ENCODE results near the gene RAPGEF4. TPM values are rescaled to one million over a fixed set of nuclear protein-coding genes. Genes with fewer than 3 reads are reported as not detected.

RAPGEF4 gene
- total and polyA plus RNA-seq, 2 donors, result 4.3 to 22.9 TPM

DNA sequence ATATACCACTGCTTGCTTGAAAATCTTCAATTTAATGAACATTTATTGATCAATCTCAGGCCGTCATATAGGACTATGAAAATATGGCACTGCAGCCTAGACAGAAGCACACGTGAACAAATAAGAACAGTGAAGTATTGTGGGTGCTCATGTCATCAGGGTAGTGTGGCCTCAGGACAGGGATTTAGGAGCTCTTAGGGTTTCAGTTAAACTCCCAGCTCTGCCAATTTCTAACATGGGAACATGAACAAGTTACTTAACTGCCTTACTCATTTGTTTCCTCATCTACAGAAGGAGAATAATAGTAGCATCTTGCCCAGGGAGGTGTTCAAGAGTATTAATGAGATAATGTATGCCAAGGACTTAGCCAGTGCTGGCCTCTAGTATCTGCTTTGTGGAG is 194.0 kb downstream of the RAPGEF4 start:
- no peak overlapping the region for H3K4me3 ChIP-seq (ENCODE audit: low read depth, low read length)
- no peak overlapping the region for H3K27ac ChIP-seq (ENCODE audit: low read depth)
- no peaks in the 10 kb centered on the region for H3K4me1 ChIP-seq (ENCODE audit: insufficient read depth)
- 85% methylated on average over 2 of the region's 2 CpGs for WGBS
- H3K36me3 ChIP-seq (ENCODE audit: insufficient read depth), result no peaks in the 10 kb centered on the region
- no peak for DNase-seq (ENCODE audit: extremely low spot score)

DNA sequence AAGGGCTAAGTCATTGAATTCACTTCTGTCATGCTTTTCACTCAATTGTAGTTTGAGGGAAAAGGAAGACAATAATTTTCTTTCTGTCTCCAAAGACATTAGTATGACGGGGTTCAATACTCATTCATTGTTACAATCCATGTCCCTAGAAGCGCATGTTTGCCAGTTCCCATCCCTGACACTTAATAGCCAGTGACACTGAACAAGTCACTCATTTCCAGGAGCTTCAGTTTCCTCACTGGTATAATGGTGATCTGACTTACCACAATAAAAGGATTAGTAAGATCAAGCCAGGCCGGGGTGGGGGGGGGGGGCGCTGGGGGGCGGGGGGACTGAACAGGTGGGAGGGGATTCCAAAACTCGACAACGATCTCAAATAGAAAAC is 195.2 kb downstream of the RAPGEF4 start:
- DNase-seq (ENCODE audit: extremely low spot score), result no peak
- Histone ChIP-seq H3K27ac (ENCODE audit: low read depth) (no peak overlapping the region), H3K4me3 (ENCODE audit: low read depth, low read length) (no peak overlapping the region), H3K36me3 (ENCODE audit: insufficient read depth) (no peaks in the 10 kb centered on the region), H3K4me1 (ENCODE audit: insufficient read depth) (no peaks in the 10 kb centered on the region)
- WGBS, result 30% methylated on average over 7 of the region's 7 CpGs

DNA sequence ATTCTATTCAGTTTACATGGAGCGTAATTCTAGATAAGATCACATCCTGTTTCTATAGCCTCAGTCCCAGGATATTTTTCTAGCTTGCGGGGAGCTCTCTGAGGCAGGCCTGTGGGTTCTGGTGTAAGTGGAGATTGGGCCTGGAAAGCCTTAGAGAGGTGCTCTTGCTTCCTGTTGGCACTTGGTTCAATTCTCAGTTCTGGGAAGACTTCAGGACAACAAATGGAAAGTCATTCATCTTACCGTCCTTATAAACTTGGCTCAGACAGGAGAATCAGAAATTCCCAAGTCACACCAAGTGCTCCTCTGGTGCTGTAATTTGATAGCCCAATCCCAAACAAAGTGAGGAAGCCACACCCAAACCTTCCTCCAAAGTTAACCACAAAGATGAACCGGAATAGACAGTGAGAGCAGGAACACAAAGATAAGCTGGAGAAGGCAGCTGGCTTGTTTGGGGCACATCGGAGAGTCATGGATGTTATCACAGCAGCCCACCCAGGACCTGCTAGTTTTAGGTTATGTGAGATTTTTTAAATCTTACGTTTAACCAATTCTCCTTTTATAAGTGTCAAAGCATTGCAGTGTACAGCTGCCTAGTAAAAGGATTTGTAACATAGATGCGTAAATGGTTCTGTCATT is 195.7 kb downstream of the RAPGEF4 start:
- no peak for DNase-seq (ENCODE audit: extremely low spot score)
- peak overlapping the region; percentile 18 for H3K4me3 ChIP-seq (ENCODE audit: low read depth, low read length)
- H3K27ac ChIP-seq (ENCODE audit: low read depth), result peak overlapping the region; percentile 65
- H3K36me3 ChIP-seq (ENCODE audit: insufficient read depth), result no peaks in the 10 kb centered on the region
- WGBS, result 25% methylated on average over 7 of the region's 7 CpGs
- no peaks in the 10 kb centered on the region for H3K4me1 ChIP-seq (ENCODE audit: insufficient read depth)

DNA sequence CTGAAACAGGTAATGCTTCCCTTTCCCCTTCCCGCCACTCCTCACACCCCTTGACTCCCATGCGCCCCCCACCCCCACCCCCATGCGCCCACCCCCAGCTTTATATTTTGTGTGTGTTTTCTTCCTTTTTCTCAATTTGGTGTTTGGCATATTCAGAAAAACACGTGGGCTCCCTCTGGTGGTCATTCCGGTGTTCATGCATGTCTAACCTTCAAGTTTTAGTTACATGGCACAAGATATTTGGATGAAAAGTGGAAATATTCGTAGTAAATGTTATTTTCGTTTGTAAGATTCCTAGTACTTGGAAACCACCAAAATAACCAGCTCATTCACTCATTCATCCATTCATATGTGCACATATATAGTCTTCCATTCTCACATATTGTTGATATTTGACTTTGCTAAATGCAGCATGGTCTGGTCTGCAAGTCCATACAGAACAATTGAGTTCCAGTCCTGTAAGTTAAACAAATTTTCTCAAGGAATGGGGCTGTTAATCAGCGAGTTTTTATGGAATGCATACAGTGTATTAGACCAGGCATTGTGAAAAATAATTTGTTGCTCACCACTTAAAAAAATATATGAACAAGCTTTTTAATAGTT is 196.4 kb downstream of the RAPGEF4 start:
- Histone ChIP-seq H3K4me1 (ENCODE audit: insufficient read depth) (no peaks in the 10 kb centered on the region), H3K27ac (ENCODE audit: low read depth) (peak overlapping the region; percentile 10), H3K36me3 (ENCODE audit: insufficient read depth) (no peaks in the 10 kb centered on the region), H3K4me3 (ENCODE audit: low read depth, low read length) (peak overlapping the region; percentile 18)
- 2% methylated on average over 8 of the region's 8 CpGs for WGBS
- peak; percentile 70 for DNase-seq (ENCODE audit: extremely low spot score)

DNA sequence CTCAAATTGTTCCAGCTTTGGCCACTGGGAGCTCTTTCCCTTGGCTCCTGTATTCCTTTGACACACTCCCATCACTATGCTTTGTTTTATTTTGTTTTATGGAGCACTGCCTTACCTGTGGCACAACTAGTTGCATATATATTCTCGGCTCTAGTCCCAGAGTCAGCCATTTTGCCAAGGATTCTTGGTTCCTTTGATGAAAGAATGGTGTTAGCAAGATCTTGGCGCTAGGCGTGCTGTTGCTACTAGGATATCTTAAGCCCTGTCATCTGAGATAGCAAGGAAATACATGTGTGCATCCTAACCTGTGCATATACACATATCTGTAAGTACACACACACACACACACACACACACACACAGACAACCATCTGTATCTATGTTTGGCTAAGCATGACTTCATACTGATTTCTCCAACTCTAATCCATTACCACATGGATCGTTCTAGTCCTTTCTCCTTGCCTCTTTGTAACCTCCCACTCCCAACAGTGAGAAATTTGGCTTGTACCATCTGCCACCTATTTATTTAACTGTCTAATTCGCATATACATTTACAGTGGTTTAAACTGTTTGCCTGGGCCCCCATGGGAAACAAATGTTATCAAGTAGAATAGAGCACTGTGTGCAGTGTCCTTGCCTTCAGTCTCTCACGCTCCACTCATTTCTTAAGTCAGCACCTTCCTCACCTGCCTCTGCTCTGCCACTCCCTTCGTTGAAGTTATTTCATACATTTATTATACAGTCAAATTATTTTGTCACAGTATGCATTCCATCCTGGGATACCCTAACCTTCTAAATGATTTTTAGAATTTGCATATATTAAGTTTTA is 202.5 kb downstream of the RAPGEF4 start:
- no peak for DNase-seq (ENCODE audit: extremely low spot score)
- WGBS, result 95% methylated on average over 7 of the region's 7 CpGs
- no peaks in the 10 kb centered on the region for H3K36me3 ChIP-seq (ENCODE audit: insufficient read depth)
- H3K27ac ChIP-seq (ENCODE audit: low read depth), result no peak overlapping the region
- H3K4me1 ChIP-seq (ENCODE audit: insufficient read depth), result no peaks in the 10 kb centered on the region
- H3K4me3 ChIP-seq (ENCODE audit: low read depth, low read length), result no peak overlapping the region

DNA sequence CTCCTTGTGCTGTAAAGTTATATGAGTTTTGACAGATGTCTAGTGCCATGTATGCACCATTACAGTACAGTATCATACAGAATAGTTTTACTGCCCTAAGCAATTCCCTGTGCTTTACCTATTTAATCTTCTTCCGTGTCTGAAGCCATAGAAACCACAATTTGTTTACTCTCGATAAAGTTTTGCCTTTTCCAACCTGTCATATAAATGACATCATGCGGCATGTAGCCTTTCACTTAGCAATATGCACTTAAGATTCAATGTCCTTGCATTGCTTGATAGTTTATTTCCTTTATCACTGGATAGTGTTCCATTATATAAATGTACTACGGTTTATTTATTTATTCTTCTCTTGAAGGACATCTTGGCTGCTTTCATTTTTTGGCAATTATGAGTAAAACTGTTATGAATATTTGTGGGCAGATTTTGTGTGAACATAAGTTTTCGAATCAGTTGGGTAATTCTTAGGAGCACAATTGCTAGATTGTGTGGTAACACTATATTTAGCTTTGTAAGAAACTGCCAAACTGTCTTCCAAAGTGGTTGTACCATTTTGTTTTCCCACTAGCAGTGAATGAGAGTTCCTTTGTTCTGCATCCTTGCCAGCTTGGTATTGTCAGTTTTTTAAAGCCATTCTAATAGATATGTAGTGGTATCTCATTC is 203.2 kb downstream of the RAPGEF4 start:
- WGBS, result 61% methylated on average over 5 of the region's 5 CpGs
- Histone ChIP-seq H3K4me1 (ENCODE audit: insufficient read depth) (no peaks in the 10 kb centered on the region), H3K4me3 (ENCODE audit: low read depth, low read length) (no peak overlapping the region), H3K27ac (ENCODE audit: low read depth) (no peak overlapping the region), H3K36me3 (ENCODE audit: insufficient read depth) (no peaks in the 10 kb centered on the region)
- DNase-seq (ENCODE audit: extremely low spot score), result no peak

DNA sequence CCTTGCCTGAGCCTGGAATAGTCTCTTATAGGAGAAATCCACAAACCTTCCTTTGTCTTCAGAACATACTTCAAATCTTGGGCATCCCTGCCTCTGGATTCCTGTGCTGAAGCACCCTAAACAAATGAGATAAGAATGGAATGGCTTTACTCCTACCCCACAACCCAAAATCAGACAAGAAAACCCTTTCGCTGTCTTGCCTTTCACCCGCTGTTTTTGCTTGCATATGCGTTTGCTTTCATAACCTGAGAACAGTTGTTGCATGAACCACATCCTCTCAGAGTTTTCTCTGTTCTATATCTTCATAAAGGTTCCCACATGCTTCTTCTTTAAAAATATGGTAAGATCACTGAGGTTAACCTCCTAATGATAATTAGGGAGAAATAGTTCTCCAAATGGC is 207.9 kb downstream of the RAPGEF4 start:
- WGBS, result 83% methylated on average over 3 of the region's 3 CpGs
- H3K4me1 ChIP-seq (ENCODE audit: insufficient read depth), result no peaks in the 10 kb centered on the region
- DNase-seq (ENCODE audit: extremely low spot score), result no peak
- H3K4me3 ChIP-seq (ENCODE audit: low read depth, low read length), result no peak overlapping the region
- H3K36me3 ChIP-seq (ENCODE audit: insufficient read depth), result no peaks in the 10 kb centered on the region
- no peak overlapping the region for H3K27ac ChIP-seq (ENCODE audit: low read depth)

DNA sequence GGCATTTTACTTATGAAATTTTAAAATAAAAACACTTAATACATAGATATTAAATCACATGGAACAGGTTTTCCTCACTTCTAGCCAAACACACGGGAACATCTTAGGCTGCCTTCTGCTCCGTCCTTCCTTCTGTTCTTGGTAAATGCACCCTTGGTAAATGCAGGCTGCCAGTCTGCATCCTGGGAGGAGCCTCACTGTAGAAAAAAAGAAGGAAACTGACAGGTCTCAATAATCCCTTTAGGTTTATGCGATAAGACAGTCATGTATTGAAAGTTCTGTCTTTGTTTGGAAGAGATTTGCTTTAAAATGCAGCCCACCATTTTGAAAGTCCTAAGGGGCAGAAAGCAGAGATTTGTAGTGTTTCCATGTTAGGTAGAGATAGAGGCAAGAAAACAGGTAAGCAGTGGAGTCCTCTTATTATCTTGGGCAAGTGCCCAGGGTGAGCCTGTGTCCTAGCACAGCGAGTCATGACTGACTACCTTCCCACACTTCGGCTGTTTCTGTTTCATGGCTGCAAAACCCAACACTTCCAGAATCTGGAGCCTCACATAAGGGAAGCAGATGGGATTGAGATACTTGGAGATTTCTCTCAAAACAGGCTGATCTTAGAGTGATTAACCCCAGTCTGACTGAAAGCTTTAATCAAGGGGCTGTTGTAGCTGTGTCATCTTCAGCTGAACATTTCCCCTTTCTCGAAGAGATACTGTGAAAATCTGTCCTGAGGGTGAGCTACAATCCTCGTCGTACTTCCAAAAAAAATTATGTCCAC is 208.6 kb downstream of the RAPGEF4 start:
- Histone ChIP-seq H3K4me3 (ENCODE audit: low read depth, low read length) (no peak overlapping the region), H3K27ac (ENCODE audit: low read depth) (no peak overlapping the region), H3K4me1 (ENCODE audit: insufficient read depth) (no peaks in the 10 kb centered on the region), H3K36me3 (ENCODE audit: insufficient read depth) (no peaks in the 10 kb centered on the region)
- 75% methylated on average over 8 of the region's 8 CpGs for WGBS
- no peak for DNase-seq (ENCODE audit: extremely low spot score)

DNA sequence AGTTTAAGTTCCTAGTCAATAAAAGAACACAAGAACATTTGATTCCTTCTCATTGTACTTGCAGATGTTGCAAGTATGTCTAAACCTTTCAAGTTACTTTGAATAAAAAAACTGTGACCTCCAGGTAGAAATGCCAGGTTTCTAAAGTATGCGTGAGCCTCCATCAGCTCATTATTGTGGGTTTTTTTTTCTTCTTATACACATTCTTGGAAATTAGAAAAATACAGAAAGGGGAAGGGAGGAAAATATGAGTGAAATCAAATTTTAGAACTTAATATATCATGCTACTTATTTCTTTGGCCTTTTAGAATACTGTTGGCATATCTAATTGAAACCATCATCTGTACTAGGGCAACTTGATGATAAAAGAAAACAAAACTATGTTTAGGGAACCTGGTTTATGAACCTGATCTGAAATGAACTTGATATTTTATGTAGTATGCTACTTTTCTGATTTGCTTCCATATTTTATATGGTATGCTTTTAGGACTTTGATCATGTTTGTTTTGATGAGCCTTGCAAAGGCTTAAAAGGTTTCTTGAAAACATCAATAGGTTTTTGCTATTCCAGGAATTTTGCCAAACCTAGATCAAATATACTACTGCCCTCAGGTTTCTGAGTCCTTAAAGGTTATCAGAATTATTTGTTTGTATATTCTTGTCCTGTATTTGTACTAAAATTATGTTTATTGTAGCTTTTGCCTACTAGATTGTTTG is 209.3 kb downstream of the RAPGEF4 start:
- WGBS, result 99% methylated on average over 1 of the region's 1 CpG
- Histone ChIP-seq H3K36me3 (ENCODE audit: insufficient read depth) (no peaks in the 10 kb centered on the region), H3K4me3 (ENCODE audit: low read depth, low read length) (no peak overlapping the region), H3K4me1 (ENCODE audit: insufficient read depth) (no peaks in the 10 kb centered on the region), H3K27ac (ENCODE audit: low read depth) (no peak overlapping the region)
- no peak for DNase-seq (ENCODE audit: extremely low spot score)

DNA sequence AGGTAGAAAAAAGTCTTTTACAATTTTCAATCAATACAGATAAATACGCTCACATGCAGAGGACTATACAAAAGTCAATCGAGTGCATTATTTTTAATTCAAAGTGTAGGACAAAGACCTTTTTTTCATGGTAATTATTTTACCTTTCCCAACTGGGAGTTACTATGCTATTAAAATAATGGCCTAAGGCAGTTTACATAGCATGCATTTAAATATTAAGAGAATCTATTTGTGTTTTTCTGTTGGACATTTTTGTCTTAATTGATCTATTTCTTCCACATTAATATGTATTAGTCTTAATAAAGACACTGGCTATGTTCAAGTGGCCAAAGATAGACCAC is 209.8 kb downstream of the RAPGEF4 start:
- DNase-seq (ENCODE audit: extremely low spot score), result no peak
- no peaks in the 10 kb centered on the region for H3K36me3 ChIP-seq (ENCODE audit: insufficient read depth)
- WGBS, result 90% methylated on average over 2 of the region's 2 CpGs
- H3K27ac ChIP-seq (ENCODE audit: low read depth), result no peak overlapping the region
- no peaks in the 10 kb centered on the region for H3K4me1 ChIP-seq (ENCODE audit: insufficient read depth)
- H3K4me3 ChIP-seq (ENCODE audit: low read depth, low read length), result no peak overlapping the region

DNA sequence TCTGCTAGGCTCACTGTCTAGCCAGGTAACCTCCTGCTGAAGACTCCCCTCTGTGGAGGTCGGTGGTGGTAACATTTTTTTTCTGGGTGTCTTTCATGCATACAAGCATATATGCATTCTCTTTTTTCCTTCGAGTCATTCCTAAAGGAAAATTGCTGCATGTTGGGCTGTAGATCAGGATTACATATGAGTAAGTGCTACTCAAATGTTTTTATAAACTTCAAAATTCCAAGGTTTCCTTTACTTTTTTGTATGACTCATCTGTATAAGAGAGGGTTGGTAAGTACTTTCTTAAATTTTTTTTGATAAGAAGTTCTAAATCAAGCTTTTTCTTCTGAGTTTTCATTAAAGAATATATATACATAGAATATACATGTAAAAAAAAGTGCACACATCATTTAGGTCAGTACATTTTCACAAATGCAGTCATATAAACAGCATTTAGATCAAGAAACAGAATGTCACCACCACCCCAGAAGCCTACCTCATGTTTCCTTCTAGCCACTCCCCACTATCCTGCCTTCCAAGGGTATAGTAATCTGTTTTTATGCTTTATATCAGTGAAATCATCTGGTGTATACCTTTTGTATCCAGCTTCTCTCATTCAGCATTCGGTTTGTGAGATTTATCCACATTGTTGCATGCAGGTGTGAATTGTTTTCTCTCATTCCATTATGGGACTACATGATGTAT is 212.0 kb downstream of the RAPGEF4 start:
- no peak overlapping the region for H3K4me3 ChIP-seq (ENCODE audit: low read depth, low read length)
- 73% methylated on average over 3 of the region's 3 CpGs for WGBS
- no peak for DNase-seq (ENCODE audit: extremely low spot score)
- H3K4me1 ChIP-seq (ENCODE audit: insufficient read depth), result no peaks in the 10 kb centered on the region
- no peaks in the 10 kb centered on the region for H3K36me3 ChIP-seq (ENCODE audit: insufficient read depth)
- H3K27ac ChIP-seq (ENCODE audit: low read depth), result no peak overlapping the region

DNA sequence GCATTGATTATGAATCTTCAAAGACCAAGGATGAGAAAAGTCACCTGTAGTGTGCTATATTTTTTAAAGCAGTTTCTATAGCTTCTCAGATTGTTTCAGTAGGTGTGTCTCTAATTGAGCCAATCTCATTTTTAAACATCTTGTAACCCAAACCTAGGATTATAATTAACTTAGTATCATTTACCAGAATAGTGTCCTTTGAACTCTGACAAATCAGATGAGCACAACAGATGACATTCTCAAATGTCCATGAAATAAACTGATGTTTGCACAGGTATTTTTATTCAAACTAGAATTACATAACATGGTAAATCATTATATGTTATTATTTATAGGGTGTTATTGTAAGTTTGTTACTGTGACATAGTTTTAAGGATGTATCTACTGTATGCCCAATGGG is 213.9 kb downstream of the RAPGEF4 start:
- H3K4me1 ChIP-seq (ENCODE audit: insufficient read depth), result no peaks in the 10 kb centered on the region
- no peak overlapping the region for H3K27ac ChIP-seq (ENCODE audit: low read depth)
- no peak overlapping the region for H3K4me3 ChIP-seq (ENCODE audit: low read depth, low read length)
- no peak for DNase-seq (ENCODE audit: extremely low spot score)
- no peaks in the 10 kb centered on the region for H3K36me3 ChIP-seq (ENCODE audit: insufficient read depth)
